K562 treated with DMSO at 1 percent for 48 hours (cell line): ENCODE data around the gene MYO7A. TPM values are rescaled to one million over a fixed set of nuclear protein-coding genes. Genes with fewer than 3 reads are reported as not detected.

Source experiments
- total RNA-seq: library from RNA; unstranded; fragments of 300-600 nt; gene quantifications from 2 replicates; pipeline ENCODE4 v1.2.3, GENCODE V29; 2022; ENCODE audit warnings: low replicate concordance; ENCODE audit errors: extremely low read depth

Gene MYO7A
- total RNA-seq: not detected in 2 replicates

GRCh38 chr11:77127920-77128691 is at the start of gene MYO7A:
TSS of gene MYO7A (plus strand) at chr11:77128246. CDS start at chr11:77130635, 2,389 bp downstream.

GRCh38 chr11:77102246-77103210 is 25.5 kb upstream of the MYO7A start, which contains the start of gene OMP:
TSS of gene OMP (plus strand) at chr11:77102840. CDS start at chr11:77102840, 0 bp downstream.

Other genes with a start within 250 kb of the MYO7A start
- not detected in 2 replicates for gene B3GNT6, start 93.8 kb upstream of the MYO7A start, total RNA-seq
- not detected in 2 replicates for gene CAPN5, start 61.3 kb upstream of the MYO7A start, total RNA-seq
- gene OMP, start 25.4 kb upstream of the MYO7A start, total RNA-seq: not detected in 2 replicates
- gene GDPD4, start 173.4 kb downstream of the MYO7A start, total RNA-seq: not detected in 2 replicates